Heart left ventricle (tissue), 16 donors: Measurements from ENCODE around the gene WDR5. TPM values are rescaled to one million over a fixed set of nuclear protein-coding genes. Genes with fewer than 3 reads are reported as not detected.

Experiments used
- ATAC-seq, 4 donors: fragments of 200-7000 bp; cut with Tn5 transposase; one replicate each; pipeline ENCODE4 v1.9.1; 2020 to 2022; ENCODE audit warnings: moderate library complexity in 4 of 4, mild to moderate bottlenecking in 3 of 4, moderate number of reproducible peaks in 1 of 4
- DNase-seq, 5 donors: peaks; one replicate each; pipeline ENCODE4 v3.0.0-alpha.2; 2020
- H3K27ac ChIP-seq, 12 donors: fragments of 200-600 bp; sonication (generic) in 4 of 12; one replicate each; pipeline versions ENCODE4 v1.5.0 to v1.8.0; 2016 to 2022; ENCODE audit warnings: mild to moderate bottlenecking in 2 of 12
- H3K27me3 ChIP-seq, 9 donors: fragments of 200-600 bp; sonication (generic) in 2 of 9; one replicate each; pipeline versions ENCODE4 v1.5.1 to v1.8.0; 2016 to 2022; ENCODE audit warnings: mild to moderate bottlenecking in 3 of 9
- H3K36me3 ChIP-seq, 9 donors: fragments of 200-600 bp; sonication (generic) in 2 of 9; one replicate each; pipeline versions ENCODE4 v1.5.0 to v1.8.0; 2018 to 2022; ENCODE audit warnings: mild to moderate bottlenecking in 2 of 9
- H3K4me1 ChIP-seq, 12 donors: fragments of 200-600 bp; sonication (generic) in 4 of 12; one replicate each; pipeline versions ENCODE4 v1.5.0 to v1.8.0; 2016 to 2022; ENCODE audit warnings: mild to moderate bottlenecking in 3 of 12
- H3K4me3 ChIP-seq, 12 donors: fragments of 200-600 bp; sonication (generic) in 4 of 12; one replicate each; pipeline versions ENCODE4 v1.5.0 to v1.8.0; 2017 to 2022; ENCODE audit warnings: mild to moderate bottlenecking in 9 of 12, moderate library complexity in 4 of 12
- H3K9me3 ChIP-seq, 12 donors: fragments of 200-600 bp; sonication (generic) in 4 of 12; one replicate each; pipeline versions ENCODE4 v1.5.0 to v1.8.0; 2016 to 2022; ENCODE audit warnings: mild to moderate bottlenecking in 1 of 12
- CTCF ChIP-seq, 12 donors: fragments of 200-600 bp; sonication (generic) in 4 of 12; IDR thresholded peaks; one replicate each; pipeline versions ENCODE4 v1.5.0 to v1.8.0; 2018 to 2022; ENCODE audit warnings: antibody characterized with exemption in 12 of 12, mild to moderate bottlenecking in 5 of 12
- POLR2A ChIP-seq, 2 donors: fragments of 450-650 bp; IDR thresholded peaks; one replicate each; pipeline ENCODE4 v1.6.1; 2017; ENCODE audit warnings: antibody characterized with exemption in 2 of 2, mild to moderate bottlenecking in 2 of 2, moderate library complexity in 2 of 2
- WGBS, 4 donors: extraction: QIAGEN DNeasy Blood & Tissue Kit in 2 of 4; methylation state at CpG; one replicate each; pipeline versions ENCODE4 v1.1.5 to v1.1.7; 2013 to 2018; 5-methylcytosine and 5-hydroxymethylcytosine counted together
- intact Hi-C, 10 donors: fragments of 100-400 bp; cut with DNase I; formaldehyde crosslinking; loops; one replicate each; pipeline versions ENCODE4 v1.11.1 to v1.14.2; 2022
- polyA plus RNA-seq, 2 donors: library from polyadenylated mRNA; stranded (reverse); fragments of 200-250 nt; gene quantifications; one replicate each; pipeline ENCODE4 v1.2.3, GENCODE V29; 2013
- total RNA-seq, 9 donors: library from RNA; depleted of rRNA in 2 of 9; stranded (reverse); fragments of >200 nt in 2 of 9; fragmentation: NEBNext Ultra II Directional in 3 of 9; extraction: Animal tissue kit (Norgen Biotek cat#: 25700) in 3 of 9; gene quantifications; one replicate each; pipeline versions ENCODE4 v1.1.0 to v1.2.4, GENCODE V29; 2016 to 2023
- donor health status: ischemic (EF 13 %, LVEDD 7.1; RV severe dilation, severe dysfunction).
- donor health status: healthy with polysubstance abuse.
- donor health status: DM: no; HTN: yes; CAD: no.
- donor health status: DM: no; HTN: no; CAD: no.
- donor health status: ischemic (EF 25% LVEDD 6.9; RV normal size, moderate dysfunction).
- donor health status: ischemic (EF 25% LVEDD 5.7; RV mildly dilated, moderate dysfunction).
- donor health status: healthy.
- donor health status: DM: yes; HTN: yes; CAD: no.
- donor health status: ischemic (EF 35%, LVEDD 5.7; RV mildly dilated, moderate dysfunction).
- donor health status: nonischemic (EF 11% LVEDD 7.7; RV severe dilation, severe dysfunction).
- donor health status: DM: yes; HTN: yes; CAD: no.
- donor health status: PGD.
- donor health status: ischemic (EF 29% LVEDD 5.4; RV normal size, mild dysfunction).
- donor health status: nonischemic (EF 23%, LVEDD 6.1; RV moderate dilation, normal function).

WDR5 gene
- total and polyA plus RNA-seq, 11 donors: 12.9 to 24.7 (median 17.2) TPM

GRCh38 chr9:134164879-134165278, 29.0 kb downstream of the WDR5 start:
- 0 to 1% (median 0%) methylated on average over 24 to 50 of the region's 50 CpGs for WGBS, 4 donors
- DNase-seq: no peak
- peaks cover 0 to 8% (median 0%) of the 10 kb centered on the region in 12 donors for H3K9me3 ChIP-seq
- peaks cover 0 to 16% (median 7%) of the 10 kb centered on the region in 12 donors for H3K4me1 ChIP-seq
- H3K36me3 ChIP-seq: peaks cover 0 to 7% (median 0%) of the 10 kb centered on the region in 9 donors
- no peak overlapping the region for H3K27ac ChIP-seq
- TF ChIP-seq CTCF (IDR thresholded peaks at IDR 0.05): no peak
- no peak for TF ChIP-seq POLR2A (IDR thresholded peaks at IDR 0.05)
- no peak for ATAC-seq
- no peaks in the 10 kb centered on the region for H3K27me3 ChIP-seq
- intact Hi-C loops: loop anchor here in 3 of 10 donors (2.0 to 10.0 kb wide), 3 partner anchors 96 to 480 kb away; partner anchors contain the start of genes BRD3 (in 1 of the 3), COL5A1 (in 1 of the 3) and RXRA (in 1 of the 3)
- no peak overlapping the region for H3K4me3 ChIP-seq

- Histone ChIP-seq H3K27me3 (no peaks in the 10 kb centered on the region), H3K4me3 (no peak overlapping the region), H3K36me3 (no peaks in the 10 kb centered on the region), H3K4me1 (peaks cover 0 to 16% (median 7%) of the 10 kb centered on the region in 12 donors), H3K9me3 (peaks cover 0 to 8% (median 0%) of the 10 kb centered on the region in 12 donors), H3K27ac (no peak overlapping the region)
- ATAC-seq: no peak
- peak in 2 of 5 donors; percentile 52 to 61 for DNase-seq
- TF ChIP-seq POLR2A (IDR thresholded peaks at IDR 0.05): no peak
- TF ChIP-seq CTCF (IDR thresholded peaks at IDR 0.05): no peak
- WGBS, 4 donors: 36 to 44% (median 43%) methylated on average over 23 to 29 of the region's 29 CpGs
- intact Hi-C loops: loop anchor here in 3 of 10 donors (2.0 to 10.0 kb wide), 3 partner anchors 97 to 479 kb away; partner anchors contain the start of genes BRD3 (in 1 of the 3), COL5A1 (in 1 of the 3) and RXRA (in 1 of the 3)
Measured at GRCh38 chr9:134165357-134166315, 29.8 kb downstream of the WDR5 start.

GRCh38 chr9:134166374-134166773, 30.5 kb downstream of the WDR5 start:
- H3K27ac ChIP-seq: no peak overlapping the region
- intact Hi-C loops: loop anchor here in 2 of 10 donors (5.0 to 10.0 kb wide), 2 partner anchors 161 to 478 kb away; partner anchors contain the start of genes COL5A1 (in 1 of the 2) and RXRA (in 1 of the 2)
- H3K27me3 ChIP-seq: no peaks in the 10 kb centered on the region
- TF ChIP-seq CTCF (IDR thresholded peaks at IDR 0.05): no peak
- no peak for TF ChIP-seq POLR2A (IDR thresholded peaks at IDR 0.05)
- whole genome bisulfite sequencing, 4 donors: 89 to 97% (median 94%) methylated on average over 3 to 13 of the region's 13 CpGs
- H3K4me3 ChIP-seq: no peak overlapping the region
- peaks cover 0 to 16% (median 7%) of the 10 kb centered on the region in 12 donors for H3K4me1 ChIP-seq
- ATAC-seq: no peak
- H3K9me3 ChIP-seq: peaks cover 0 to 8% (median 0%) of the 10 kb centered on the region in 12 donors
- no peaks in the 10 kb centered on the region for H3K36me3 ChIP-seq
- no peak for DNase-seq

GRCh38 chr9:134167530-134167931, 31.6 kb downstream of the WDR5 start:
- intact Hi-C loops: loop anchor here in 2 of 10 donors (5.0 to 10.0 kb wide), 2 partner anchors 160 to 477 kb away; partner anchors contain the start of genes COL5A1 (in 1 of the 2) and RXRA (in 1 of the 2)
- H3K36me3 ChIP-seq: no peaks in the 10 kb centered on the region
- ATAC-seq (no peak), DNase-seq (no peak)
- H3K4me3 ChIP-seq: no peak overlapping the region
- H3K27ac ChIP-seq: no peak overlapping the region
- peaks cover 0 to 17% (median 11%) of the 10 kb centered on the region in 12 donors for H3K4me1 ChIP-seq
- 65 to 77% (median 70%) methylated on average over 4 of the region's 4 CpGs for WGBS, 4 donors
- H3K9me3 ChIP-seq: peaks cover 0 to 8% (median 0%) of the 10 kb centered on the region in 12 donors
- TF ChIP-seq POLR2A (IDR thresholded peaks at IDR 0.05) (no peak), CTCF (IDR thresholded peaks at IDR 0.05) (no peak)
- no peaks in the 10 kb centered on the region for H3K27me3 ChIP-seq
